GM18507 (cell line): ENCODE measurements around the gene ZNF429.
"Not testable (repeated sequence)": the region's sequence is repeated elsewhere in the genome, so short reads cannot be mapped to it uniquely, and the experiment has no call there.

Experiments
- DNase-seq: peaks from one replicate; pipeline ENCODE4 v3.0.0; 2011; ENCODE audit warnings: low read depth; ENCODE audit not compliant: insufficient read length; ENCODE audit errors: extremely low spot score
- FAIRE-seq: peaks from 2 replicates; lab custom pipeline; 2011; peaks lifted over from hg19 to GRCh38; lab: Jason Lieb, UNC

ZNF429 gene

GRCh38 chr19:21505459-21506451, at the start of gene ZNF429:
Gene ZNF429, plus strand, starts transcription at chr19:21505602. Its CDS starts 170 bp downstream, at chr19:21505772.
- DNase-seq (peak; percentile 68), FAIRE-seq (peak; percentile 97)

GRCh38 chr19:21460686-21461085, 44.7 kb upstream of the ZNF429 start:
- no peak for FAIRE-seq
- DNase-seq = no peak

GRCh38 chr19:21462540-21462939, 42.9 kb upstream of the ZNF429 start:
- FAIRE-seq (no peak), DNase-seq (no peak)

GRCh38 chr19:21463449-21464105, 41.8 kb upstream of the ZNF429 start:
- no peak for FAIRE-seq
- no peak for DNase-seq

- FAIRE-seq = no peak
- no peak for DNase-seq
Measured at GRCh38 chr19:21466627-21467026, 38.8 kb upstream of the ZNF429 start.

GRCh38 chr19:21468791-21469190, 36.6 kb upstream of the ZNF429 start:
- DNase-seq = no peak
- no peak for FAIRE-seq

GRCh38 chr19:21472507-21472906, 32.9 kb upstream of the ZNF429 start:
- FAIRE-seq = no peak

GRCh38 chr19:21474671-21475181, 30.7 kb upstream of the ZNF429 start:
- FAIRE-seq = no peak
- DNase-seq = no peak

More at GRCh38 chr19:21472507-21472906, 32.9 kb upstream of the ZNF429 start:
- DNase-seq = no peak

- FAIRE-seq, DNase-seq: not testable (repeated sequence)
Measured at GRCh38 chr19:21482361-21482760, 23.0 kb upstream of the ZNF429 start.

- DNase-seq (no peak), FAIRE-seq (no peak)
Measured at GRCh38 chr19:21482863-21483276, 22.5 kb upstream of the ZNF429 start.

- FAIRE-seq (no peak), DNase-seq (no peak)
Measured at GRCh38 chr19:21483589-21484170, 21.7 kb upstream of the ZNF429 start.

- DNase-seq (no peak), FAIRE-seq (no peak)
Measured at GRCh38 chr19:21484631-21485030, 20.8 kb upstream of the ZNF429 start.

- FAIRE-seq (no peak), DNase-seq (no peak)
Measured at GRCh38 chr19:21485926-21486325, 19.5 kb upstream of the ZNF429 start.

GRCh38 chr19:21487969-21488368, 17.4 kb upstream of the ZNF429 start:
- DNase-seq (no peak), FAIRE-seq (no peak)

- no peak for FAIRE-seq
- DNase-seq = no peak
Measured at GRCh38 chr19:21491146-21491545, 14.3 kb upstream of the ZNF429 start.

- no peak for DNase-seq
- FAIRE-seq = no peak
Measured at GRCh38 chr19:21492947-21493906, 12.2 kb upstream of the ZNF429 start.

GRCh38 chr19:21496876-21497275, 8.5 kb upstream of the ZNF429 start:
- FAIRE-seq = no peak

GRCh38 chr19:21498651-21499050, 6.8 kb upstream of the ZNF429 start:
- FAIRE-seq (no peak), DNase-seq (no peak)

More at GRCh38 chr19:21496876-21497275, 8.5 kb upstream of the ZNF429 start:
- no peak for DNase-seq

GRCh38 chr19:21508198-21508597, 2.8 kb downstream of the ZNF429 start:
- FAIRE-seq (no peak), DNase-seq (no peak)
